Duodenal mucosa (tissue), 2 donors: ENCODE results near the gene MAN1B1.

Source experiments
- H3K27ac ChIP-seq: one replicate; pipeline ENCODE4 v1.7.0; 2013; ENCODE audit warnings: low read depth, low read length
- H3K27me3 ChIP-seq, 2 donors: one replicate each; pipeline ENCODE4 v1.7.0; 2013; ENCODE audit warnings: low read length in 2 of 2, control low read depth in 1 of 2; ENCODE audit not compliant: insufficient read depth in 2 of 2, control insufficient read depth in 1 of 2
- H3K36me3 ChIP-seq, 2 donors: one replicate each; pipeline ENCODE4 v1.7.0; 2013; ENCODE audit warnings: low read length in 2 of 2, control low read depth in 1 of 2; ENCODE audit not compliant: insufficient read depth in 2 of 2, control insufficient read depth in 1 of 2
- H3K4me1 ChIP-seq, 2 donors: one replicate each; pipeline ENCODE4 v1.7.0; 2013; ENCODE audit warnings: low read length in 2 of 2, control low read depth in 1 of 2; ENCODE audit not compliant: insufficient read depth in 2 of 2, control insufficient read depth in 1 of 2
- H3K4me3 ChIP-seq, 2 donors: one replicate each; pipeline ENCODE4 v1.7.0; 2013; ENCODE audit warnings: low read length in 2 of 2, low read depth in 1 of 2
- H3K9ac ChIP-seq, 2 donors: one replicate each; pipeline ENCODE4 v1.7.0; 2013; ENCODE audit warnings: low read length in 2 of 2, low read depth in 1 of 2
- H3K9me3 ChIP-seq, 2 donors: one replicate each; pipeline ENCODE4 v1.7.0; 2013; ENCODE audit warnings: low read length in 2 of 2, control low read depth in 1 of 2; ENCODE audit not compliant: control insufficient read depth in 1 of 2

Gene MAN1B1

DNA sequence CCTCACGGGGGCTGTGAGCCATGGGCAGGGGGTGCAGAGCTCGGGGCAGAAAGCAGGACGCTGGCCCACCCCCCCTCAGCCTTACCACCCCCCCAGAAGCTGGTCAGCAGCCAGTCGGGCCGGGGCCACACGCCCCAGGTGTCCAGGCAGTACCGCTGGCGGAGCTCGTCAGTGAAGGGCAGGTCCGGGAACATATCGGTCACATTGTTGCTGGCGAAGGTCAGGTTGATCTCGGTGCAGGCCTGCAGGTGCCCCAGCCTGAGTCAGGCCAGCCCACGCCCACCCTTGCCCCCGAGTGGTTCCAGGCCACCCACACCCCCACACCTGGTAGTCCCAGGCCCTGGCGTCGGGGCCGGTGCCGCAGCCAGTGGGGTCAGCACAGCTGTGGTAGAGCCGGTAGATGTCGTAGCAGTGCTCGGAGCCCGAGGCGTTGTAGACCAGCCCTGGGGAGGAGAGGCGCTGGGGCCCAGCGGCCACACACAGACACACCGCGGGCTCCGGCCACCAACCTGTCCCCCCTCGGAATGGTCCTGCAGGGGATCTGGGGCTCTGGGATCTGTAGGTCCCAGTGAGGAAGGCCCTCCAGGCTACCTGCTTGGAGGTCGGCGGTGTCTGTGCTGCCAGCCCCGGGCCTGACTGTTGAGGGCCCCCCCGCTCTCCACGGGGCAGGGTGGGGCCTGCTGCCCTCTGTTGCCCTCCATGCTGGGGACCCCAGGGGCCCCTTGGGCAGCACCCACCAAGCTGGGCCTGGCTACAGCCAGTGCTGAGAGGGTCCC is 25.2 kb downstream of the MAN1B1 start:
- H3K36me3 ChIP-seq = peaks cover 8 to 43% of the 10 kb centered on the region in 2 donors
- no peak overlapping the region for H3K4me3 ChIP-seq
- H3K4me1 ChIP-seq = peaks cover 0 to 7% of the 10 kb centered on the region in 2 donors
- no peaks in the 10 kb centered on the region for H3K9me3 ChIP-seq
- peaks cover 8 to 18% of the 10 kb centered on the region in 2 donors for H3K27me3 ChIP-seq
- H3K9ac ChIP-seq = no peak overlapping the region
- H3K27ac ChIP-seq = no peak overlapping the region

- Histone ChIP-seq H3K36me3 (peaks cover 8 to 35% of the 10 kb centered on the region in 2 donors), H3K27ac (no peak overlapping the region)
These were observed 26.0 kb downstream of the MAN1B1 start for GRCh38 chr9:137112564-137113384.

DNA sequence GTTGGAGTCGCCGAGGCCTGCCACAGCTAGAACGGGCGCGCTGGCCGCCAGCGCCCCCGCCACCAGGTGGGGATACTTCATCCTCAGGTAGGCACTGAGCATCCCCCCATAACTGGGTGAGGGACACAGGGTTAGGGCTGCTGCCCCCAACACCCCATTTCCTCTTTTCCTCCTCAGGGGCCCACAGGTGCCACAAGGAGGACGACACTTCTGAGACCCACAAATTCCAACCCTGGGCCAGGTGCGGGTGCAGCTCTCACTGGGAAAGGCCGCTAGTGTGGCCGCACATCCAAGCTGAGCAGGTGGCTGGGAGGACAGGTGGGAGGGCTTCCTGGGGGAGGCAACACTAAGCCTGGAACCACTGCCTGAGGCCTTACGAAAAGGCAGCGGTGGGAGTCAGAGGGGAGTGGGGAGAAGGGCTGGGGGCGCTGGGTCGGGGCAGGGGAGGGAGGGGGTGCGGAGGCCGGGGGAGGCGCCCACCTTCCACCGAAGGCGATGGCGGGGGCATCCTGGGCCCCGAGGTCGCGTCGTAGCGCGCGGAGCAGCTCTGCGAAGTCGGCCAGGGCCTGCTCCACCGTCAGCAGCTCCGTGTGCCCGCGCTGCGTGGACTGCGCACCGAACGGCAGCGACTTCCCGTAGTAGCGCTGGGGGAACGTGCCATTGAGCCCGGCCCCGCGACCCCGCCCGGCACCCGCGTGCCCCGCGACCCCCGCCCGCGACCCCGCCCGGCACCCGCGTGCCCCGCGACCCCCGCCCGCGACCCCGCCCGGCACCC is 26.8 kb downstream of the MAN1B1 start:
- no peaks in the 10 kb centered on the region for H3K9me3 ChIP-seq
- H3K27me3 ChIP-seq = peaks cover 13 to 26% of the 10 kb centered on the region in 2 donors
- peaks cover 0 to 7% of the 10 kb centered on the region in 2 donors for H3K4me1 ChIP-seq
- H3K36me3 ChIP-seq = peaks cover 8 to 27% of the 10 kb centered on the region in 2 donors
- H3K27ac ChIP-seq = no peak overlapping the region
- no peak overlapping the region for H3K4me3 ChIP-seq
- H3K9ac ChIP-seq = no peak overlapping the region

More at GRCh38 chr9:137112564-137113384, 26.0 kb downstream of the MAN1B1 start:
- Histone ChIP-seq H3K4me3 (no peak overlapping the region), H3K9ac (no peak overlapping the region), H3K4me1 (peaks cover 0 to 7% of the 10 kb centered on the region in 2 donors), H3K9me3 (no peaks in the 10 kb centered on the region), H3K27me3 (peaks cover 13 to 26% of the 10 kb centered on the region in 2 donors)

DNA sequence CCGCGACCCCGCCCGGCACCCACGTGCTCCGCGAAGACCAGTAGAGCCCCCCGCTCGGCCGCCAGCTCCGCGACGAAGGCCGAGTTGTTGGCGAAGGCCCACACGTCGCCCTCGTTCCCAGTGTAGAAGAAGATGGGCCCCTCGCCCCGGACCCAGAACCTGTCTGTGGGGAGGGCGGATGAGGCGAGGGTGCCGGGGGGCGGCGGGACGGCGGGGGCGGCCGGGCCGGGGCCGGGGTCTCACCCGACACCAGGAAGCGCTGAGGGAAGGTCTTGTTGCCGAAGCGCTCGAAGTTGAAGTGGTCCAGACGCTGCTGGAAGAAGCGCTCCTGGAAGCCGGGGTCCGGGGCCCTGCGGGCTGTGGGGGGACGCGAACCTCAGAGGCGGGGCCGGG is 27.4 kb downstream of the MAN1B1 start:
- peak overlapping the region; percentile 44 to 55 for H3K4me3 ChIP-seq
- H3K9me3 ChIP-seq = no peaks in the 10 kb centered on the region
- peaks cover 13 to 26% of the 10 kb centered on the region in 2 donors for H3K27me3 ChIP-seq
- peaks cover 2 to 23% of the 10 kb centered on the region in 2 donors for H3K36me3 ChIP-seq
- no peak overlapping the region for H3K9ac ChIP-seq
- no peak overlapping the region for H3K27ac ChIP-seq
- peaks cover 0 to 7% of the 10 kb centered on the region in 2 donors for H3K4me1 ChIP-seq

- peaks cover 13 to 26% of the 10 kb centered on the region in 2 donors for H3K27me3 ChIP-seq
- H3K27ac ChIP-seq = no peak within 1 kb of the TSS
- no peak within 1 kb of the TSS for H3K9ac ChIP-seq
- peaks cover 0 to 18% of the 10 kb centered on the region in 2 donors for H3K36me3 ChIP-seq
- H3K4me3 ChIP-seq = peak within 1 kb of the TSS; percentile 44 to 55
- H3K4me1 ChIP-seq = peaks cover 0 to 7% of the 10 kb centered on the region in 2 donors
- H3K9me3 ChIP-seq = no peaks in the 10 kb centered on the region
These were observed 28.0 kb downstream of the MAN1B1 start, which contains the start of gene DPP7 for GRCh38 chr9:137114613-137115393. TSS of gene DPP7 (minus strand) at chr9:137114733. CDS start at chr9:137114713, 20 bp downstream.

DNA sequence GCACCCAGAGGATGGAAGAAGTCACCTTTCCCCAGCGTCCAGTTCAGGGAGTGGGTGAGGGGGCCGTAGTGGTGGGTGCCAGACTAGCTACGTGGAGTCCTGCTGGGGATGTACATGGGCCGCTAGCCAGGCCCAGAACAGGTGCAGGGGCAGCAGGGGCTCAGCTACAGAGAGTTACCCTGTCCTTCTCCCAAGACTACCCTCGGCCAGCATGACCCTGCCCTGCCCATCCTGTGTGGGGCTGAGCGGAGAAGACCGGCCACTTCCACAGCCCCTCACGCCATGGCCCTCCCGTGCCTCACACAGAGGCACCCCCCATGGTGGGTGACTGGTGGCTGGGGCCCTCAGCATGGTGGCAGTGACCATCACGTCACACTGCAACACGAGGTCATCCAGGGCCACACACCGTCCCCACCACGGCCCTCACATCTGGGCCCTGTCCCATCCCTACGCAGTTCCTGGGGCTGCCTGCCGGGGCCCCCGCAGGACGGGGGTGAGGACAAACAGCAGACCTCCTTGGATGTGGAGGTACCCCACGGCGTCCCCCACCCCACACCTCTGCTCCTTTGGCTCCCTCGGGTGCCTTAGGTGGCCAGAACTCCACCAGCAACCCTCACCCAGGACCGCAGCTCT is 28.7 kb downstream of the MAN1B1 start:
- Histone ChIP-seq H3K36me3 (peaks cover 0 to 11% of the 10 kb centered on the region in 2 donors), H3K27ac (no peak overlapping the region), H3K4me3 (peak overlapping the region in 1 of 2 donors; percentile 55), H3K4me1 (peaks cover 0 to 7% of the 10 kb centered on the region in 2 donors), H3K27me3 (peaks cover 13 to 26% of the 10 kb centered on the region in 2 donors), H3K9ac (no peak overlapping the region), H3K9me3 (no peaks in the 10 kb centered on the region)

- Histone ChIP-seq H3K27ac (no peak overlapping the region), H3K27me3 (peaks cover 13 to 26% of the 10 kb centered on the region in 2 donors), H3K9ac (no peak overlapping the region), H3K9me3 (no peaks in the 10 kb centered on the region), H3K4me1 (peaks cover 0 to 7% of the 10 kb centered on the region in 2 donors), H3K4me3 (no peak overlapping the region), H3K36me3 (peaks cover 0 to 5% of the 10 kb centered on the region in 2 donors)
These were observed 29.3 kb downstream of the MAN1B1 start for GRCh38 chr9:137116027-137116507.

DNA sequence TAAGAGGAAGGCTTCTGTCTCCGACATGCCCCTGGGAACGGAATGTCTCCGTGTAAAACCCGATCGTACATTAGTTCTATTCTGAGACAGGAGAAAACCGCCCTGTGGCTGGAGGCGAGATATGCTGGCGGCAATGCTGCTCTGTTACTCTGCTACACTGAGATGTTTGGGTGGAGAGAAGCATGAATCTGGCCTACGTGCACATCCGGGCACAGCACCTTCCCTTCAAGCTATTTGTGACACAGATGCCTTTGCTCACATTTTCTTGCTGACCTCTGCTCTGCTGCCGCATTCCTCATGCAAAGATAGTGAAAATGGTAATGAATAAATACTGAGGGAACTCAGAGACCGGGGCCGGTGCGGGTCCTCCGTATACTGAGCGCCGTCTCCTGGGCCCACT is 29.9 kb downstream of the MAN1B1 start:
- Histone ChIP-seq H3K36me3 (peaks cover 0 to 5% of the 10 kb centered on the region in 2 donors), H3K27ac (no peak overlapping the region), H3K4me3 (no peak overlapping the region), H3K9me3 (no peaks in the 10 kb centered on the region), H3K4me1 (peaks cover 0 to 7% of the 10 kb centered on the region in 2 donors), H3K9ac (no peak overlapping the region), H3K27me3 (peaks cover 13 to 26% of the 10 kb centered on the region in 2 donors)
